ENCODE results near the gene LMOD2.

LMOD2 gene

GRCh38 chr7:123662755-123663154, 7.1 kb downstream of the LMOD2 start:
- no peak for TF ChIP-seq CTCF (IDR thresholded peaks at IDR 0.05)

- no peak for TF ChIP-seq CTCF (IDR thresholded peaks at IDR 0.05)
Measured at GRCh38 chr7:123663200-123663599, 7.5 kb downstream of the LMOD2 start.

- no peak for TF ChIP-seq CTCF (IDR thresholded peaks at IDR 0.05)
Measured at GRCh38 chr7:123665157-123665556, 9.5 kb downstream of the LMOD2 start.

- TF ChIP-seq CTCF (IDR thresholded peaks at IDR 0.05) = no peak
Measured at GRCh38 chr7:123665896-123666295, 10.2 kb downstream of the LMOD2 start.

- no peak for TF ChIP-seq CTCF (IDR thresholded peaks at IDR 0.05)
Measured at GRCh38 chr7:123666492-123666891, 10.8 kb downstream of the LMOD2 start.

- no peak for TF ChIP-seq CTCF (IDR thresholded peaks at IDR 0.05)
Measured at GRCh38 chr7:123669485-123669884, 13.8 kb downstream of the LMOD2 start.

- no peak for TF ChIP-seq CTCF (IDR thresholded peaks at IDR 0.05)
Measured at GRCh38 chr7:123673137-123673732, 17.6 kb downstream of the LMOD2 start.

Measured in LNCAP (cell line).